ENCODE measurements around the gene RELN. TPM values are rescaled to one million over a fixed set of nuclear protein-coding genes. Genes with fewer than 3 reads are reported as not detected.

RELN gene
- total RNA-seq, 6 donors from 2014 or later: 1.1 to 3.6 (median 2.6) TPM; not detected in 1

DNA sequence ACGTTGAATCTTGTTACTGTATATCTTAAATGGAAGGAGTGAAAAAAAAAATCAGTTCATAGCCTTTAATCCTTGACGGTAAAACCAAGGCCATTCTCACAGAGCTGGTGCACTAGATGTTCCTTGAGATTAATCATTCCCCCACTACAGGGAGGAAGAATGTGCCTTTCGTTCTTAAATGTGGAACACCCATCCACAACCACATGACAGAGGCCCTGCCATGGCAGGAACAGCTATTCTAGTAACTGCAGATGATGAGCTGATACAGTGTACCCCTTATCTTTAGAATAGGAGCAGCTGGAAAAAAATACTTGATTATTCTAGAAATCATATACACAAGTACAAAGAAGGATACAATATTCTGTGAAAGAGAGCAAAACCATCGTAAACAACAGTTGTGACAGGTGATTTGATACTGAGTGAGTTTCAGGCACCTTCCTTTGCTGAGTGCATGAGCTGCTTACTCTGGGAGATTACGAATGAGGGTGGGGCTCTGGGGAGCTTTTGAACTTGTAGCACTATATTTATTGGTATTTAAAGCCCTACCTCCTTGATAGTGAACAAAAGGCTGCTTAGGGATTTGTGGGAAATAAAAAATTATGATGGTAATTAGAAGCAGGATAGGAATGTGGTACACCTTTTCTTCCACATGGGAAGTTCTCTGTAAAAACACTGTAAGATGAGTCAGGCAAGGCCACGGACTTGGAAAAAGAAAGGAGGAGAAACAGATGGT, 299.1 kb downstream of the RELN start:
- ATAC-seq (ENCODE audit: low FRiP score in 2 of 2) (no peak), DNase-seq (no peak)
- H3K27me3 ChIP-seq: no peaks in the 10 kb centered on the region
- H3K4me1 ChIP-seq: no peaks in the 10 kb centered on the region
- H3K4me3 ChIP-seq: no peak overlapping the region
- no peaks in the 10 kb centered on the region for H3K9me3 ChIP-seq
- H3K27ac ChIP-seq: no peak overlapping the region
- H3K36me3 ChIP-seq: no peaks in the 10 kb centered on the region
- TF ChIP-seq, protein P1, sequence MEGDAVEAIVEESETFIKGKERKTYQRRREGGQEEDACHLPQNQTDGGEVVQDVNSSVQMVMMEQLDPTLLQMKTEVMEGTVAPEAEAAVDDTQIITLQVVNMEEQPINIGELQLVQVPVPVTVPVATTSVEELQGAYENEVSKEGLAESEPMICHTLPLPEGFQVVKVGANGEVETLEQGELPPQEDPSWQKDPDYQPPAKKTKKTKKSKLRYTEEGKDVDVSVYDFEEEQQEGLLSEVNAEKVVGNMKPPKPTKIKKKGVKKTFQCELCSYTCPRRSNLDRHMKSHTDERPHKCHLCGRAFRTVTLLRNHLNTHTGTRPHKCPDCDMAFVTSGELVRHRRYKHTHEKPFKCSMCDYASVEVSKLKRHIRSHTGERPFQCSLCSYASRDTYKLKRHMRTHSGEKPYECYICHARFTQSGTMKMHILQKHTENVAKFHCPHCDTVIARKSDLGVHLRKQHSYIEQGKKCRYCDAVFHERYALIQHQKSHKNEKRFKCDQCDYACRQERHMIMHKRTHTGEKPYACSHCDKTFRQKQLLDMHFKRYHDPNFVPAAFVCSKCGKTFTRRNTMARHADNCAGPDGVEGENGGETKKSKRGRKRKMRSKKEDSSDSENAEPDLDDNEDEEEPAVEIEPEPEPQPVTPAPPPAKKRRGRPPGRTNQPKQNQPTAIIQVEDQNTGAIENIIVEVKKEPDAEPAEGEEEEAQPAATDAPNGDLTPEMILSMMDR (IDR thresholded peaks at IDR 0.05): no peak
- no peak for TF ChIP-seq POLR2A (IDR thresholded peaks at IDR 0.05)
- no peak for TF ChIP-seq EP300 (IDR thresholded peaks at IDR 0.05)
- no peak for TF ChIP-seq POLR2AphosphoS5 (IDR thresholded peaks at IDR 0.05)
- WGBS, 2 donors: 70 to 74% methylated on average over 6 of the region's 6 CpGs

- no peak for DNase-seq
- Histone ChIP-seq H3K4me1 (no peaks in the 10 kb centered on the region), H3K9me3 (no peaks in the 10 kb centered on the region), H3K27ac (no peak overlapping the region), H3K36me3 (no peaks in the 10 kb centered on the region), H3K4me3 (no peak overlapping the region), H3K27me3 (no peaks in the 10 kb centered on the region)
- 55% methylated on average over 5 of the region's 5 CpGs for WGBS, 2 donors
- ATAC-seq (ENCODE audit: low FRiP score in 2 of 2): no peak
- TF ChIP-seq POLR2AphosphoS5 (IDR thresholded peaks at IDR 0.05) (no peak), POLR2A (IDR thresholded peaks at IDR 0.05) (no peak), EP300 (IDR thresholded peaks at IDR 0.05) (no peak)
- TF ChIP-seq, protein P1 (IDR thresholded peaks at IDR 0.05): no peak
Measured at GRCh38 chr7:103689255-103689654, 300.2 kb downstream of the RELN start.

DNA sequence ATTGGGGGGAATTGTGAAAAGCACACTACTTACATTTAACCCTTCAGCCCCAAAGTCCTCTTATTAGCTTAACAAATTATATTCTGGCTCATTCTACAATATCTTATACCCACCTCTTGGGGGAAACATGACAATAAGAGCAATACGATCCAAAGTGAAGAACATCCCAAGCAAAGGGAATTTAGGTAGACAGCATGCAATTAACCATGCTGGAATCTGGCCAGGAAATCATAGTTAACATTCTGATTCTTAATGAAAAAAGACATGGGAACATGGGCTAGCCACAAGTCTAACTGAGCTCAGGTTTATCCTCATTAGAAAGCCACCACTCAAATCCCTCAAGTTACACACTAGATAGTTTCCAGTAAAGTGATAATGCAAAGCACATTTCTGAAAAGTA, 301.5 kb downstream of the RELN start:
- WGBS, 2 donors: 77 to 89% methylated on average over 1 of the region's 1 CpG
- H3K27me3 ChIP-seq: no peaks in the 10 kb centered on the region
- TF ChIP-seq, protein P1 (IDR thresholded peaks at IDR 0.05): no peak
- TF ChIP-seq POLR2A (IDR thresholded peaks at IDR 0.05): no peak
- no peak for TF ChIP-seq EP300 (IDR thresholded peaks at IDR 0.05)
- TF ChIP-seq POLR2AphosphoS5 (IDR thresholded peaks at IDR 0.05): no peak
- no peaks in the 10 kb centered on the region for H3K36me3 ChIP-seq
- no peak overlapping the region for H3K4me3 ChIP-seq
- ATAC-seq (ENCODE audit: low FRiP score in 2 of 2): no peak
- H3K27ac ChIP-seq: no peak overlapping the region
- no peaks in the 10 kb centered on the region for H3K4me1 ChIP-seq
- no peaks in the 10 kb centered on the region for H3K9me3 ChIP-seq
- DNase-seq: no peak

DNA sequence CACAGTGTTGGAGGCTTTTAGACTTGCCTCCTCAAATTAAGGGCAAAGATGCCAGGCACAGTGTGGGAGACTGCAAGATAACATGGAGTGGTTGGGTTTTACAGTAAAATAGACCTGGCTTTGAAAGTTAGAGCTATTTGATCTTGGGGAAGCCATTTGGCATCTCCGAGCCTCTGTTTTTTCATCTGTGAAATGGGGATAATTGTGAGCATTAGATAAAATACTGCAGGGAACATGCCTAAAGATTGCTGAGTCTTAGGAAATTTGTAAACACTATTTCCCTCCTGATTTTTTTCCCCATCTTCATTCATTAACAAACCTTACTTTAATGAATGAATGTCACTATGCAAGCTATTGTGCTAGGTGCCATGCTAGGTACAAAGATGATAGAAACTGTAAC, 302.2 kb downstream of the RELN start:
- 93% methylated on average over 1 of the region's 1 CpG for WGBS, 2 donors
- Histone ChIP-seq H3K27me3 (no peaks in the 10 kb centered on the region), H3K4me1 (no peaks in the 10 kb centered on the region), H3K27ac (no peak overlapping the region), H3K9me3 (no peaks in the 10 kb centered on the region), H3K36me3 (no peaks in the 10 kb centered on the region), H3K4me3 (no peak overlapping the region)
- DNase-seq (no peak), ATAC-seq (ENCODE audit: low FRiP score in 2 of 2) (no peak)
- TF ChIP-seq, protein P1 (IDR thresholded peaks at IDR 0.05): no peak
- TF ChIP-seq EP300 (IDR thresholded peaks at IDR 0.05): no peak
- TF ChIP-seq POLR2A (IDR thresholded peaks at IDR 0.05): no peak
- TF ChIP-seq POLR2AphosphoS5 (IDR thresholded peaks at IDR 0.05): no peak

GRCh38 chr7:103686763-103687162, 302.7 kb downstream of the RELN start:
- no peaks in the 10 kb centered on the region for H3K27me3 ChIP-seq
- no peak overlapping the region for H3K4me3 ChIP-seq
- no peak for TF ChIP-seq EP300 (IDR thresholded peaks at IDR 0.05)
- TF ChIP-seq, protein P1 (IDR thresholded peaks at IDR 0.05): no peak
- no peak for TF ChIP-seq POLR2A (IDR thresholded peaks at IDR 0.05)
- TF ChIP-seq POLR2AphosphoS5 (IDR thresholded peaks at IDR 0.05): no peak
- H3K9me3 ChIP-seq: no peaks in the 10 kb centered on the region
- 72 to 75% methylated on average over 2 of the region's 2 CpGs for WGBS, 2 donors
- H3K36me3 ChIP-seq: no peaks in the 10 kb centered on the region
- ATAC-seq (ENCODE audit: low FRiP score in 2 of 2) (no peak), DNase-seq (no peak)
- H3K27ac ChIP-seq: no peak overlapping the region
- no peaks in the 10 kb centered on the region for H3K4me1 ChIP-seq
